Fibroblast of lung (primary cell): ENCODE results near the gene ARAP3. TPM values are rescaled to one million over a fixed set of nuclear protein-coding genes. Genes with fewer than 3 reads are reported as not detected.

Experiments used
- DNase-seq, 2 donors: peaks; one replicate each; pipeline versions ENCODE4 v3.0.0 to v3.0.0-alpha.2; 2010; ENCODE audit warnings: low read depth in 2 of 2
- H2AFZ ChIP-seq: 2 replicates; pipeline ENCODE4 v1.5.1; 2012; ENCODE audit warnings: low read length, control low read depth, inconsistent platforms
- H3K27ac ChIP-seq: 2 replicates; pipeline ENCODE4 v1.5.1; 2011; ENCODE audit warnings: low read length, control low read depth; ENCODE audit not compliant: insufficient read depth
- H3K27me3 ChIP-seq: 2 replicates; pipeline ENCODE4 v1.5.1; 2011; ENCODE audit warnings: mild to moderate bottlenecking, low read length; ENCODE audit not compliant: control insufficient read depth, insufficient read depth
- H3K36me3 ChIP-seq: 2 replicates; pipeline ENCODE4 v1.5.1; 2011; ENCODE audit warnings: low read length; ENCODE audit not compliant: control insufficient read depth, insufficient read depth
- H3K4me1 ChIP-seq: 2 replicates; pipeline ENCODE4 v1.5.1; 2011; ENCODE audit warnings: low read length; ENCODE audit not compliant: control insufficient read depth, insufficient read depth; ENCODE audit errors: extremely low read depth
- H3K4me2 ChIP-seq: 2 replicates; pipeline ENCODE4 v1.5.1; 2011; ENCODE audit warnings: low read length, control low read depth; ENCODE audit not compliant: insufficient read depth; ENCODE audit errors: extremely low read depth
- H3K4me3 ChIP-seq, 4 experiments: fragments of 200-600 bp in 1 of 4; sonication (generic) in 1 of 4; replicated peaks in 1 of 4; 2 replicates each; pipeline ENCODE4 v1.5.1; 2011 to 2016; ENCODE audit warnings: low read length in 4 of 4, low read depth in 3 of 4, mild to moderate bottlenecking in 3 of 4, control low read depth in 2 of 4, inconsistent platforms in 1 of 4, mixed read lengths in 1 of 4; ENCODE audit not compliant: insufficient read depth in 1 of 4; ENCODE audit errors: control extremely low read depth in 1 of 4
- H3K79me2 ChIP-seq: 2 replicates; pipeline ENCODE4 v1.5.1; 2012; ENCODE audit warnings: mild to moderate bottlenecking, low read length, inconsistent platforms; ENCODE audit not compliant: control insufficient read depth, insufficient read depth
- H3K9ac ChIP-seq: 2 replicates; pipeline ENCODE4 v1.5.1; 2011; ENCODE audit warnings: mild to moderate bottlenecking, low read length, control low read depth; ENCODE audit not compliant: insufficient read depth
- H3K9me3 ChIP-seq: 2 replicates; pipeline ENCODE4 v1.5.1; 2012; ENCODE audit warnings: low read depth, low read length; ENCODE audit not compliant: control insufficient read depth, insufficient read depth
- H4K20me1 ChIP-seq: 2 replicates; pipeline ENCODE4 v1.5.1; 2011; ENCODE audit warnings: low read length; ENCODE audit not compliant: control insufficient read depth, insufficient read depth; ENCODE audit errors: extremely low read depth
- CTCF ChIP-seq, 2 donors: IDR thresholded peaks in 1 of 2; conservative IDR thresholded peaks in 1 of 2; 1 replicate in 1 of 2; 2 replicates in 1 of 2; pipeline ENCODE4 v1.5.1; 2011 to 2012; ENCODE audit warnings: low read length in 2 of 2, control low read depth in 1 of 2, inconsistent platforms in 1 of 2, low read depth in 1 of 2, mild to moderate bottlenecking in 1 of 2
- EZH2 ChIP-seq: IDR thresholded peaks from 2 replicates; pipeline ENCODE4 v1.5.1; 2012; ENCODE audit warnings: low read length, control low read depth, mild to moderate bottlenecking; ENCODE audit errors: missing control alignments
- polyA plus RNA-seq, 2 donors: library from polyadenylated mRNA; depleted of rRNA in 1 of 2; stranded (reverse) in 1 of 2; unstranded in 1 of 2; fragments of >200 nt; gene quantifications; 2 replicates each; pipeline ENCODE4 v1.2.1, GENCODE V29; 2011 to 2012; ENCODE audit warnings: missing spikeins in 1 of 2
- total RNA-seq: library from RNA; depleted of rRNA; stranded (reverse); fragments of >200 nt; gene quantifications from 2 replicates; pipeline ENCODE4 v1.2.1, GENCODE V29; 2014

ARAP3 gene
- total and polyA plus RNA-seq, 2 donors (not counting 1 experiment from before 2014, with no cell fraction given) = 2.9 to 3.8 TPM

- peak overlapping the region; percentile 0 for H3K4me2 ChIP-seq
- H3K27ac ChIP-seq = no peak overlapping the region
- TF ChIP-seq EZH2 (no peak), CTCF (conservative IDR thresholded peaks at IDR 0.05 in 1 of 2, IDR thresholded peaks at IDR 0.05 in 1 of 2; ENCODE audit: low read depth in 1 of 2, low read length in 2 of 2) (no peak)
- no peaks in the 10 kb centered on the region for H3K9me3 ChIP-seq
- H3K27me3 ChIP-seq = peaks cover 70% of the 10 kb centered on the region
- no peaks in the 10 kb centered on the region for H4K20me1 ChIP-seq
- H3K79me2 ChIP-seq = no peaks in the 10 kb centered on the region
- H3K4me1 ChIP-seq = peaks cover 2% of the 10 kb centered on the region
- DNase-seq = no peak
- no peak overlapping the region for H2AFZ ChIP-seq
- H3K4me3 ChIP-seq = no peak overlapping the region
- no peaks in the 10 kb centered on the region for H3K36me3 ChIP-seq
- no peak overlapping the region for H3K9ac ChIP-seq
Observed at GRCh38 chr5:141701360-141702119, 19.5 kb upstream of the ARAP3 start.

DNA sequence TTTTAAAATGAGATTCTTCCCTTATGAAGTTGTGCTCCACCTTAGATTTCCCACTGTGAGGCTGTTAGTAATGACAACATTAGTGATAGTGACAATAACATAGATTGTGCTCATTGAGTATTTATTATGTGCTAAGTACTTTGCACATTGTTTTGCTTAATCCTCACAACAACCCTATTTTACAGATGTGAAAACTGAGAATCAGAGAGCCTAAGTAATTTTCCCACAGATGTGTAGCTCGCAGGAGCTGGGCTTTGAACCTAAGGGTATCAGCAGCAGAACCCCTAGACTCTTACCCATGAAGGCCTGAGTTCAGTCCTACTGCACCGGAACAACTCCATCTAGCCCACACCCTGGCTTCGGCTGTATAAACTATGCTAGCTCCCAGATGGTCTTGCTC lies 15.6 kb upstream of the ARAP3 start:
- no peak overlapping the region for H3K4me3 ChIP-seq
- no peak overlapping the region for H3K4me2 ChIP-seq
- H3K27me3 ChIP-seq = peaks cover 49% of the 10 kb centered on the region
- TF ChIP-seq CTCF (conservative IDR thresholded peaks at IDR 0.05 in 1 of 2, IDR thresholded peaks at IDR 0.05 in 1 of 2; ENCODE audit: low read depth in 1 of 2, low read length in 2 of 2) (no peak), EZH2 (no peak)
- H3K27ac ChIP-seq = no peak overlapping the region
- no peak overlapping the region for H3K9ac ChIP-seq
- no peaks in the 10 kb centered on the region for H3K36me3 ChIP-seq
- no peaks in the 10 kb centered on the region for H4K20me1 ChIP-seq
- no peaks in the 10 kb centered on the region for H3K9me3 ChIP-seq
- no peak overlapping the region for H2AFZ ChIP-seq
- peaks cover 2% of the 10 kb centered on the region for H3K4me1 ChIP-seq
- DNase-seq = no peak
- no peaks in the 10 kb centered on the region for H3K79me2 ChIP-seq

DNA sequence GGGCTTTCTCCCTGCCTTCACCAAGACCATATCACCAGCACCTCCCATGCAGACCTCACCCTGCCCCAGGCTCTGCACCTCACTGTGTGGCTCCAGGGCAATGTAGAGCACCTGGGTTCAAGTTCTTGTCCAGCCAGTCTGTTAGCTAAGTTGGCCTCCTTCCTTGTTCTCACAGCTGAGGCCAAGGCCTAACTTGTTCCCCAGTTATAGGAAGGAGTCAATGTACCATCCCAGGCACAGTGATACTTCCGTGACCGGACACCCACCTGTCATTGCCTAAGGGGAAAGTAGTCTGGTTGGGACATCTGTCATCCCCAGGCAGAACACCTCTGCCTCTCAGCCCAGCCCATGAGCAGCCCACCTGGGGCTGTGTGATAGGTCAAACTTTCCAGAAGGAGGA lies 14.4 kb upstream of the ARAP3 start:
- no peak for TF ChIP-seq CTCF (conservative IDR thresholded peaks at IDR 0.05 in 1 of 2, IDR thresholded peaks at IDR 0.05 in 1 of 2; ENCODE audit: low read depth in 1 of 2, low read length in 2 of 2)
- no peak for TF ChIP-seq EZH2
- Histone ChIP-seq H3K4me3 (no peak overlapping the region), H3K27ac (no peak overlapping the region), H3K4me1 (no peaks in the 10 kb centered on the region), H2AFZ (no peak overlapping the region), H3K9ac (no peak overlapping the region), H4K20me1 (no peaks in the 10 kb centered on the region), H3K79me2 (no peaks in the 10 kb centered on the region), H3K27me3 (peaks cover 45% of the 10 kb centered on the region), H3K9me3 (no peaks in the 10 kb centered on the region), H3K4me2 (no peak overlapping the region), H3K36me3 (no peaks in the 10 kb centered on the region)
- DNase-seq = no peak
